Adrenal gland (tissue), 5 donors: ENCODE results near the gene FAM228A.

Experiments used
- POLR2A ChIP-seq, 2 donors: fragments of 450-650 bp; IDR thresholded peaks; one replicate each; pipeline ENCODE4 v1.6.1; 2017; ENCODE audit warnings: antibody characterized with exemption in 2 of 2, mild to moderate bottlenecking in 2 of 2, moderate library complexity in 1 of 2
- TF ChIP-seq, protein P1 (sequence below), 6 experiments: fragments of 450-650 bp in 4 of 6; fragments of 200-600 bp in 2 of 6; sonication (generic) in 1 of 6; IDR thresholded peaks; 1 replicate in 5 of 6; 2 replicates in 1 of 6; pipeline versions ENCODE4 v1.5.1 to v1.8.0; 2016 to 2021; ENCODE audit warnings: antibody characterized with exemption in 6 of 6, mild to moderate bottlenecking in 2 of 6, moderate library complexity in 1 of 6
- donor health status: DM: no; HTN: no; CAD: no.

DNA sequence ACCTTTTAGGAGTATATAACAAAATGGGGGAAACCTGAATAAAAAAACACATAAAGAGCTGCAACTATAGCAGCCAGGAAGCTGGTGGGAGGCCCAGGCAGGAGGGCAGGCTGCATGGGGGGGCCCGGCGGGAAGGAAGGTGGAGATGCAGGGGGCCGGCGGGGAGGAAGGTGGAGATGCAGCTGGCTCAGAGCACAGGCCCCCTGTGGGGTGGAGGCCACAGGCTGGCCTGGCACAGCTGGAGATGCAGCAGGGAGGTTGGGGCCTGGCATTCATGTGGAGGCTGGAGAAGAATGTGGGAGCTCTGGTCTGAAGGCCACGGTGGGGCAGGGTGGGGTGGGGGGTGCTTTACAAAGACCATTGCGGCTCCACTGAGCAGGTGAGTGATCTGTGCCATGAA is 31.4 kb downstream of the FAM228A start:
- TF ChIP-seq, protein P1, sequence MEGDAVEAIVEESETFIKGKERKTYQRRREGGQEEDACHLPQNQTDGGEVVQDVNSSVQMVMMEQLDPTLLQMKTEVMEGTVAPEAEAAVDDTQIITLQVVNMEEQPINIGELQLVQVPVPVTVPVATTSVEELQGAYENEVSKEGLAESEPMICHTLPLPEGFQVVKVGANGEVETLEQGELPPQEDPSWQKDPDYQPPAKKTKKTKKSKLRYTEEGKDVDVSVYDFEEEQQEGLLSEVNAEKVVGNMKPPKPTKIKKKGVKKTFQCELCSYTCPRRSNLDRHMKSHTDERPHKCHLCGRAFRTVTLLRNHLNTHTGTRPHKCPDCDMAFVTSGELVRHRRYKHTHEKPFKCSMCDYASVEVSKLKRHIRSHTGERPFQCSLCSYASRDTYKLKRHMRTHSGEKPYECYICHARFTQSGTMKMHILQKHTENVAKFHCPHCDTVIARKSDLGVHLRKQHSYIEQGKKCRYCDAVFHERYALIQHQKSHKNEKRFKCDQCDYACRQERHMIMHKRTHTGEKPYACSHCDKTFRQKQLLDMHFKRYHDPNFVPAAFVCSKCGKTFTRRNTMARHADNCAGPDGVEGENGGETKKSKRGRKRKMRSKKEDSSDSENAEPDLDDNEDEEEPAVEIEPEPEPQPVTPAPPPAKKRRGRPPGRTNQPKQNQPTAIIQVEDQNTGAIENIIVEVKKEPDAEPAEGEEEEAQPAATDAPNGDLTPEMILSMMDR (IDR thresholded peaks at IDR 0.05) = no peak
- TF ChIP-seq POLR2A (IDR thresholded peaks at IDR 0.05) = no peak
